Activated T-cell treated with anti-CD3 and anti-CD28 coated beads for 24 hours (primary cell): ENCODE results near the gene TRABD.

Experiments
- DNase-seq: peaks from one replicate; pipeline ENCODE4 v3.0.0-alpha.2; 2020; ENCODE audit warnings: low read depth

Gene TRABD

DNA sequence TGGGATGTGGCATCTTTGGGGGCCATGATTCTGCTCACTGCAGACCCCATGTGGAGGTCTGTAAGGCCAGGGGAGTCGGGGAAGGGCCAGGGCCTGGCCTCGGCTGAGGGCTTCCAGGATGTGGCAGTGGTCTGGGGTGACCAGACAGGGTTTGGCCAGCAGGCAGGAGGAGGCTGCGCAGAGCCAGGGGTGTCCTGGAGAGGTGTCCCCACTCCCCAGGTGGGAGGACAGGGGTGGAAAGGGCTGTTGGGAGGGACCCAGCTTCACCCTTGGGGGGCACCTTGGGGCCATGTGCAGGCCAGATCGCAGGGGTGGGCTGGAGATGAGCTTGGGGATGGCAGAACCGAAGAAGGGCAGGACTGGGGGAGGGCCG, 11.7 kb upstream of the TRABD start:
- DNase-seq: no peak

DNA sequence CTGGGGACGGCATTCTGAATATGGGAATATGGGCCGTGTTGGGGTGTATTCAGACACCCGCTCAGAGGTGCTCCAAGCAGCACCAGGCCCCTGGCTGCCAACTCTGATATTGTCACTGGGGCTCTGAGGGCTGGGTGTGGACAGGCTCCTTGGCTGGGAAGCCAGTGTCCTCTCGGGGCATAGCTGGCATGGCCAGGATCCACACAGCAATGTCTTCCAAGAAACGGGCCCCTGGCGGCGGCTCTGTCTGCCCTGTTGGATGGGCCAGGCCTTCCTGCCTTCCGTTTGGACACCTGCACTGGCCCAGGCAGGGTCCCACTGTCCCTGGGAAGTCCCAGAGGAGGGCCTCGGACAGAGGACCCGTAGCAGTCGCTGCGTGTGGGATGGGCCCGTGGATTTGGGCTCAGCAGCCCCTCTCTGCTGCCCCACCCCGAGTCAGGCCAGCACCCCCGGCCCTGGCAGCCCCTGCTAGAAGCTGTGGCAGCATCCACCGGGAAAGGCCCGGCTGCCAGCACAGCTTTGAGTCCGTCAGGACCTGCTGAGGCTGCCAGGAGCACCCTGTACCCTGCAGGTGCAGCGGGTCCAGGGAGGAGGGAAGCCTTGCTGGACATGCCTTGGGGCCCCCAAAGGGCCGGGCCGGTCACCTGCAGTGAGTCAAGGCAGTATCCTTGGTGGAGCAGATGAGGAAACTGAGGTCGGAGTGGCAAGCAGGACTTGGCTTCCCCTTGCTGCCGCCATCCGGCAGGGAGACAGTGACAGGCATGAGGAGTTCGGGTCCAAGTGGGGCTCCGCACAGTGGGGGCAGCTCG, 11.1 kb upstream of the TRABD start:
- DNase-seq: no peak

DNA sequence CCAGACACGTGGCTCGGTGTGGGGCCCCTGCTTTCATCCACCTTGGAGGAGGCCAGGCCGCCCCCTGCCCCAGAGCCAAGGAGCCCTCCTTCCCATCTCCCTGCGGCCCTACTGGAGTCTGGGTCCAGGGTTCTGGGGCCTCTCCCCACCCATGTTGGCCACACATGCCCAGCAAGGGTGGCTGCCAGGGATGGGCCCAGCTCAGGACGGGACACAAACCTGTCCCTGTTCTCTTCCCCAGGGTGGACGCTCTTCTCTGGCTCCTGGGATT, 10.6 kb upstream of the TRABD start:
- DNase-seq: no peak

DNA sequence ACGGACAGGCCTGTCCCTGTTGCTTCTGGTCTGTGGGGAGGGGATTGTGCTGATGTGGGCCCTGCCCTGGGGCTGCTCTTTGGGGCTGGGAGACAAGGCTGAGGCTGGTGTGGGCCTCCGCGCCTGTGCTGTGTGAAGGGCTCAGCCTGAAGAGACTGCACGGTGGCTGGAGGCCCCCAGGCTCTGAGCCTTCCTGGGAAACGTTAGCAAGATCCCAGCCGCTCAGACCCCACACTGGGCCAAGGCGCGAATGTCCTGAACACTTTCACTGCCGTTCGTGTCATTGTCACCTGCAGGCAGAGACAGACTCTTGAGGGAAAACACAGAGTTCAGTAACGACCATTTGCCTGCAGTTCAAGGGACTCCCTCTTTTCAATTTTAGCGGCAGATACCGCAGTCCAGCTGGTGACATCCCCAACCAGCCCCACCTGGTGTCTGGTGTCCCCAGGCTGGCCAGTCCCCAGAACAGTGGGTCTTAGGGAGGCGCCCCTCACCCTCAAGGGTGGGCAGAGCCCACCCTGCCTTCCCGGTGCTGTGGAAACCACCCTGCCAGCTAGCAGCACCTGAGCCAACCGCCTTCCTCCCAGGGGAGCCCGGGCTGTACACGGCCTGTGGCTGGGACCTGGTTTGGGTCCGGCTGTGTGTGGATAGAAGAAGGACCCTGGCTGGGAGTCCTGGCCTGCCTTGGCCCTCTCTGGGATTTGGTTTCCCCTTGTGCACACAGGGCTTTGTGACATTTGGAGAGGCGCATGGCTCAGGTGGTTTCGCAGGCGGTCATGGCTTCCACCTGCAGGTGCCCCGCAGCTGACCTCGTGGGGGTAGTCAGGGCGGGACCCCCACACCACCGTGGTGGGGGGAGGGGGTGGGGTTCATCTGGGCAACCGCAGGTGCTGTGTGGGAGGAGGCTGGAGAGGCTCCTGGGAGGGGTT, 9.5 kb upstream of the TRABD start:
- no peak for DNase-seq

DNA sequence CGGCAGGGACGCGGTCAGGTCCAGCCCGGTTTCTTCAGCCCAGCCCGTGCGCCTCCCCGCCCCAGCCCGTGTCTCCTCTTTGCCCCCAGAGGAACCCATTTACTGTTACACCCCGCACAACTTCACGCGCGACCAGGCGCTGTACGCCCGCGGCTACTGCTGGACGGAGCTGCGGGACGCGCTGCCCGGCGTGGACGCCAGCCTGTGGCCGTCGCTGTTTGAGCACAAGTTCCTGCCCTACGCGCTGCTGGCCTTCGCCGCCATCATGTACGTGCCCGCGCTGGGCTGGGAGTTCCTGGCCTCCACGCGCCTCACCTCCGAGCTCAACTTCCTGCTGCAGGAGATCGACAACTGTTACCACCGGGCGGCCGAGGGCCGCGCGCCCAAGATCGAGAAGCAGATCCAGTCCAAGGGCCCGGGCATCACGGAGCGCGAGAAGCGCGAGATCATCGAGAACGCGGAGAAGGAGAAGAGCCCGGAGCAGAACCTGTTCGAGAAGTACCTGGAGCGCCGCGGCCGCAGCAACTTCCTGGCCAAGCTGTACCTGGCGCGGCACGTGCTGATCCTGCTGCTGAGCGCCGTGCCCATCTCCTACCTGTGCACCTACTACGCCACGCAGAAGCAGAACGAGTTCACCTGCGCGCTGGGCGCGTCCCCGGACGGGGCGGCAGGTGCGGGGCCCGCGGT, 8.7 kb upstream of the TRABD start:
- no peak for DNase-seq

DNA sequence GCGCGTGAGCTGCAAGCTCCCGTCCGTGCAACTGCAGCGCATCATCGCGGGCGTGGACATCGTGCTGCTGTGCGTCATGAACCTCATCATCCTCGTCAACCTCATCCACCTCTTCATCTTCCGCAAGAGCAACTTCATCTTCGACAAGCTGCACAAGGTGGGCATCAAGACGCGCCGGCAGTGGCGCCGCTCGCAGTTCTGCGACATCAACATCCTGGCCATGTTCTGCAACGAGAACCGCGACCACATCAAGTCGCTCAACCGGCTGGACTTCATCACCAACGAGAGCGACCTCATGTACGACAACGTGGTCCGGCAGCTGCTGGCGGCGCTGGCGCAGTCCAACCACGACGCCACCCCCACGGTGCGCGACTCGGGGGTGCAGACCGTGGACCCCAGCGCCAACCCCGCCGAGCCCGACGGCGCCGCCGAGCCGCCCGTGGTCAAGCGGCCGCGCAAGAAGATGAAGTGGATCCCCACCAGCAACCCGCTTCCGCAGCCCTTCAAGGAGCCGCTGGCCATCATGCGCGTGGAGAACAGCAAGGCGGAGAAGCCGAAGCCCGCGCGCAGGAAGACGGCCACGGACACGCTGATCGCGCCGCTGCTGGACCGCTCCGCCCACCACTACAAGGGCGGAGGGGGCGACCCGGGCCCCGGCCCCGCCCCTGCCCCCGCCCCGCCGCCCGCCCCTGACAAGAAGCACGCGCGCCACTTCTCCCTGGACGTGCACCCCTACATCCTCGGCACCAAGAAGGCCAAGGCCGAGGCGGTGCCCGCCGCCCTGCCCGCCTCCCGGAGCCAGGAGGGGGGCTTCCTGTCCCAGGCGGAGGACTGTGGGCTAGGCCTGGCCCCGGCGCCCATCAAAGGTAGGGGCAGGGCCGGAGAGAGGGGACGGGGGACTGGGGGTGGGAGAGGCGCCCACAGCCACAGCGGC, 7.9 kb upstream of the TRABD start:
- DNase-seq: no peak

DNA sequence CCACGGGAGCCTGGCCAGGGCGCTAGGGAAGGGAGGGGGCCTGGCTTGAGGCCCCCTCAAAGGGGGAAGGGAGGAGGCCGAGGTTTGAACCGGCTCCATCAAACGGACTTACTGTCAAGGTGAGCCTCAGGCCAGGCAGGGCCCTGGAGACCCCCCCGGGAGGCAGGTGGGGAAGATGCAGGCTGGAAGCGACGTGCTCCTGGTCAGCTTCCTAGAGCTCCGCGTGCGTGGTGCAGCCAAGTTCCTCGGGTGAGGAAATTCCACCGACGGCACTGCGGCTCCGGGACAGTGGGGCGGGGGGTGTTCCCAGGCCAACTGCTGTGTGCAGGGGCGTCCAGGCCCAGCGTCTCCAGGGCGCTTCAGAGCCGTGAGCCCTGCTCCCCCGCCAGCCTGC, 7.2 kb upstream of the TRABD start:
- DNase-seq: no peak

DNA sequence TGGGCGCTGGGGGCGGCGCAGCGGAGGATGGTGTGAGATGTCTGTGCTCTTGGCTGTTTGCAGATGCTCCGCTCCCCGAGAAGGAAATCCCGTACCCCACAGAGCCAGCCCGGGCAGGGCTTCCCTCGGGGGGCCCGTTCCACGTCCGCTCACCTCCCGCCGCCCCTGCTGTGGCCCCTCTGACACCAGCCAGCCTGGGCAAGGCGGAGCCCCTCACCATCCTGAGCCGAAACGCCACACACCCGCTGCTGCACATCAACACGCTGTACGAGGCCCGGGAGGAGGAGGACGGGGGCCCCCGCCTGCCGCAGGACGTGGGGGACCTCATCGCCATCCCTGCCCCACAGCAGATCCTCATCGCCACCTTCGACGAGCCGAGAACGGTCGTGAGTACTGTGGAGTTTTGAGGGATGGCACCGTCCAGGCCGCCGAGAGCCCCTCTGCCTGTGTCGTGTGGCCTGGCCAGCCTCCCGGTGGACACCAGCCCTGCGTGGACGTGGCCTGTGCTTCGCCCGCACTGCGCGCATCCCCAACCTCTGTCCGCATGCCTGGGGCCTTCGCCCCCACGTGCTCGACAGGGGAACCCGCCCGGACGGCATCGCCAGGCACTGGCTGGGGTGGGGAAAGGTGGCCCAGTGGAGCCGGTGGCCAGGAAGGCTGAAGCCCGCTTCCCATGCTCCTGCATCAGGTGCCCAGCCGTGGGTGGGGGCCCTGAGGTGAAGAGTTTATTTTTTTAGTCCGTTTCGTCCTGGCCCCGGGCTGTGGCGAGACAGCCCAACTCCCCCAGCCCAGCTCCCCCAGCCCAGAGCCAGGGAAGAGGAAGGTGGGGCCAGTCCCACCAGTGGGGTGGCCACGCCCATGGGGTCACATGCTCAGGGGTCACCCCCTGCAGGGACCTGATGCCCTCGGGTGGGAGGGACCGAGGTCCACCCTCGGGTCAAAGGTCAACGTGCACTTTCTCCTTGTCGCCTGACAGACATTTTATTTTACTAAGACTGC, 6.5 kb upstream of the TRABD start:
- no peak for DNase-seq

DNA sequence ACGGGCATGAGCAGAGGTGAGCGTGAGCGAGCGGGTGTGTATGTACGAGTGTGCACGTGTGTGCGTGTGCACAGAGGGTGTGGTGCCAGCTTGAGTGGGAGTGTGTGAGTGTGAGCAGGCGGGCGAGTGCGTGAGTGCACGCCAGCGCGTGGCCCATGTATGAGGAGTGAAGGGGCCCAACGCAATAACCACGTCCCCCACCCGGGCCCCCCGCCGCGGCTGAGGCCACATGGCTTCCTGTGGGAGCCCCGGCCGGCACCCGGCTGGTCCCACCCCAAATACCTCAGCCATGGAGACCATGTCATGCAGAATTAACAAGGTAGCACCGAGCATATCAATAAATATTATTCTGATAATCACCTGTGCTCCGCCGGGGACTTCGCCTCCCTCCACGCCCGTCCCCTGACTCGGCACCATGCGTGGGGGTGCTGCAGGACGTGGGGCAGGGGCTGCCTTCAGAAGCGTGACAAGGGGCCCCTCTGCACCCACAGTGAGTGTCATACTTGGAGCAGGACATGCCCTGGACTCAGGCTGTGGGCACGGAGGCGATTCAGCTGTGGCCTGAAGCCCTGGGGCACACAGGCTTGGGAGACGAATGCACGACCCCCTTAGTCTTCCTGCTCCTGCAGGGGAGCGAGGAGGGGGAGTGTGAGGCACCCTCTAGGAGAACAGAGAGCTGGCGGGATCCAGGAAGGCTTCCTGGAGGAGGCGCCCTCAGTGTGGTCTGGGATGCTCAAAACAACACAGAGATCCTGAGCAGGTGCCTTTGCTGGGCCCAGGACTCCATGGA, 5.6 kb upstream of the TRABD start:
- no peak for DNase-seq

DNA sequence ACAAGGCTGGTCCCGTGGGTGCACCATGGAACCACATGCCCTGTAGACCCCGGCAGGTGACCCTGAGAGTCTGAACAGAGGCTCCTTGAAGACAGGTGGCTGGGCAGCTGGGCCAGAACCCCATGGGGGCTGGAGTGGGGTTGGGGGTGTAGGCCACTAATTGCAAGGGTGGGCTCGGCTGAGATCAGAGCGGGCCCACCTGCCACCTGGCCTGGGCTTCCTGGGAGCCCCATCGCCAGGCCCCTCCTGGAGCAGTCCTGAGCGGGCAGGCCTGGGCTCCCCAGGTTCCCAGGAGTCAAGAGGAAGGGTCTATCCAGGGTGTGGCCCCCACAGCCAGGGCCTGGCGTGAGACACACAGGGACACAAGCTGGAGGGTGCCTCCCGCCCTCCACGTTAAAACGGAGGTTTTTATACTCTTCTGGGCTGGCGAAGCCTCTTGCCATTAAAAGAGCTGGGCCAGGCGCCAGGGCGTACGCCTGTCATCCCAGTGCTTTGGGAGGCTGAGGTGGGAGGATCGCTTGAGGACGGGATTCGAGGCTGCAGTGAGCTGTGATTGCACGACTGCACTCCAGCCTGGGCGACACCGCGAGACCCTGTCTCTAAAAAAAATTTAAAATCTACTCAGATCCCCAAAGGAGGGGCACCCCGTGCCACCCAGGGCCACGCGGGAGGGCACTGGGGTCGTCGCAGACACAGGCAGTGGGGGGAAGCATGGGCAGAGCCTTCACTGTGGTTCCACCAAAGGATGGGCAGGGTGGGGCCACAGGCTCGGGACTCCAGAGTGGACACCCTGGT, 4.8 kb upstream of the TRABD start:
- no peak for DNase-seq

DNA sequence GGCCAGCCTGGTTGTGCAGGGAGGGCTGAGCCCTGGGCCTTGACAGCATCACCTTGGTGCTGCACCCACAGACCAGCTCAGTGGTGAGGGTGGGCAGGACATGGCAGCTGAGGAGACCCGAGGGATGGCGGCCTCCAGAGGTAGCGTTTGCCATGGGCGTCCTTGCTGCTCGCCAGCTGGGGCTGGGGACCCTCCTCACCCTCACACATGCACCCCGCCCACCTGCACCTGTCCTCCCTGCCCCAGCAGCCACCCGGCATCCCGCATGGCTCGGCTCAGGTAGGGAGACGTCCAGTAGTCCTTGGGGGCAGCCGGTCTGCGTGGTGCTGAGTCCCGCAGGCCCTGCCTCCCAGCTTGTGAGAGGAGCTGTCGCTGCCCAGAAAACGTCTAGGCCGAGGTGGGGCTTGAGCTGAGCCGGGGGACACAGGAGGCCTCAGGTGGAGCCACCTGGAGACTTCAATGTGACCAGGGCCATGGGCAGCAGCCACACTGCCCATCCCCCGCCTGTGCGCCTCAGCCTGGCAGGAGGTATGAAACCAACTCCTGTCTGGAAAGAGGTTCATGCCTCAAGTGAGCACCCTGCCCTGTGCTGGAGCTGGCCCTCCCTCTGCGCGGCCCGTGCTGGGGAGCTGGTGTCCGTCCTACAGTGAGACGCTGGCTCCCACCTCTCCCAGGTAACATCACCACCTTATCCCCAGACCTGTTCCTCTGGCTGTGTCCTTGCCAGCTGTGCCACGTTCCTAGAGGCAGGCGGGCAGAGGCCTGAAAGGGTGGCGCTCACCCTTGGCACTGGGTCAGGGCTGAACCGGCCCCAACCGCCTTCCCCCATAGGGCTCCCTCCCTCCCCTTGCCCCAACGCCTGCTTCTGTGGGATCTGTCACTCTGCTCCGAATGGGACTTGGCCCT, 3.3 kb upstream of the TRABD start:
- DNase-seq: no peak

DNA sequence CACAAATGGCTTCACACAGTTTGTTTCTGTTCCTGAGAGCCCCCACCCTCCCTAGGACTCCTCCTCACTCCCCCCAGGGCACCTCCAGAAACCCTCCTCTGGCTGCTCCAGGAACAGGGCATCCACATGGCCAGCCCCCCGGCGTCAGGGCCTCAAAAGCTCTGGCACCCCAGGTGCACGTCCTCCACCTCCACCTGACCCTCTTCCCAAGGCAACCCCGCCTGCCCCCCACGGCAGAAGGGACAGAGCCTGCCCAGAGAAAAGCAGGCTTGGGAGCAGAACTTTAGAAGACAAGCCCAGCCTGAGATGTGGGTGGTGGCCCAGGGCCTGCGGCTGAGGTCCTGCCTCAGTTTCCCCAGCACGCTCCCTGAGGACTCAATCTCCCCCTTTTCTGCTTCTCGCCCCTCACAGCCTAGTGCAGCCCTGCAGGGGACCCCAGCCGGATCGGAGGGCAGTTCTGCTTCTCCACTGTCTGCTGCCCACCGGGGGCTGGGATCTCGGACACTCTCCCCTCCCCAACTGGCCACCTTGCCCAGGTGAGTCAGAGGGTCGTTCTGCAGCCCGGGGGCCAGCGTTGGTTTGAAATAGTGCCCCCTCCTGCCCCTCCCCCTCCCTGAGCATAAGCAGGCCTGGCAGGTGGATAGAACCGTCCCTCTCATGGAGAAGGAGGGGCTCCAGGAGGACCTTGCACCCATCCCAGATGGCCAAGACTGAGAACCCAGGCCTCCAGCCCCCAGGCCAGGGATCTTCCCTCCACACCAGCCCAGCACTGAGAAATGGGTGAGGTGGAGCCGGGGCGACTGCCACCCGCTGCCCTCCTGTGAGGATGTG, 2.4 kb upstream of the TRABD start:
- DNase-seq: no peak

DNA sequence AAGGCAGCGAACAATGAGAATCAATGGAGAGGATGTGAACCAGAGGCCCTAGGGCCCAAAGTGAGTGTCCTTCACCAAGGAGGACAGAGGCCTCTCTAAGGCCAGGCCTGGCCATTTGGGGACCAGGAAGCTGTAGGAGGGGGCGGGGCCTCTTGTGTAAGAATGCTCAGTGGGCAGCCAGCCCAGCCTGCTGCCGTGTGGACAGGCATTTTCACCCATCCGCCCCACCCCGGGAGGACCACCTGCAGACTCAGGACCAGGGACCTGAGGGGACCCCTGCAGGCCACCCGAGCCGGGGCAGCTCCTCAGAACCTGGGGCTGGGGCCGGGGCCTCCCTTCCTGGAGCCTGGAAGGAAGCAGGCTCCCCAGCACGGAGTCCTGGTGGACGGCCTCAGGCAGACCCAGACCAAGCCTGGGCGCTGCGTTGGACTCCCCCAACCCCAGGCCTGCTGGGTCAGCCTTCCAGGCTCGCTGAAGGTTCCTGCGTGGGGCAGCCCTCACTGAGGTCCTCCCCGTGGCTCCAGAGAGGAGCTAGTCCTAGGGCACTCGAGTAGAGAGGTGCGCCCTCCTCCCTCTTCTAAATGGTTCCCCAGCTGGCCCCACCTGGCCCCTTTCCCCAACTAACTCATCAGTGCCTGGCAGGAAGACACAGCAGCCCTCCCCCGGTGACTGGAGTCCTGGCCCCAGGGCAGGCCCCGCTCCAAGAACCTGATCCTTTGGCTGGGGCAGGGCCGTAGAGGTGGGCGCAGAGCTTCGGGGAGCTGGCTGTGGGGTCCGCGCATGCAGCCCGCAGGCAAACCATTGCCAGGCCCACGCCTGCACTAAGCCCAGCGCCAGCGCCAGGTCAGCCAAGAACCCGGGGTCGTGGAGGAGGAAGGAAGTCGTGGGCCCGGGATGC, 1.5 kb upstream of the TRABD start:
- no peak for DNase-seq

DNA sequence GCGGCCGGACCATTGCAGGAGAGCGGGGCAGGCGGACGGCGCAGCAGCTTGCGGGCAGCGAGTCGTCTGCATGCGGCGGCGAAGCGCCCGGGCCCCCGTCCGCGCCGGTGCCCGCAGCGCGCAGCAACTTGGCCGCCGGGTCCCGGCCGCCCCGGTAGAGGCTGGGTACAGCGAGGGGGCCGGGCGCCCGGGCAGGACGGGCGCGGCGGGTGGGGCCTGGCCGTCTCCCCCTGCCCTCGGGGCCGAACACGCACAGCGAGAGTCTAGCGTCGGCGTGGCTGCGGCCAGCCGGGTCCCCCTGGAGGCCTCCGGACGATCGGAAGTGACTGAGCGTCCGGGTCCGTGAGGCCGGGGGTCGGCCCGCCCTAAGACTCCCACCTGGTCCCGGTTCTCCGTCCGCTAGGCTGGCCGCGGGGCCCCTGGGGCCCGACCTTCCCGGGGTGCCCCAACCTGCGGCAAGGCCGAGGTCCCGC, 775 bp upstream of the TRABD start:
- no peak for DNase-seq

DNA sequence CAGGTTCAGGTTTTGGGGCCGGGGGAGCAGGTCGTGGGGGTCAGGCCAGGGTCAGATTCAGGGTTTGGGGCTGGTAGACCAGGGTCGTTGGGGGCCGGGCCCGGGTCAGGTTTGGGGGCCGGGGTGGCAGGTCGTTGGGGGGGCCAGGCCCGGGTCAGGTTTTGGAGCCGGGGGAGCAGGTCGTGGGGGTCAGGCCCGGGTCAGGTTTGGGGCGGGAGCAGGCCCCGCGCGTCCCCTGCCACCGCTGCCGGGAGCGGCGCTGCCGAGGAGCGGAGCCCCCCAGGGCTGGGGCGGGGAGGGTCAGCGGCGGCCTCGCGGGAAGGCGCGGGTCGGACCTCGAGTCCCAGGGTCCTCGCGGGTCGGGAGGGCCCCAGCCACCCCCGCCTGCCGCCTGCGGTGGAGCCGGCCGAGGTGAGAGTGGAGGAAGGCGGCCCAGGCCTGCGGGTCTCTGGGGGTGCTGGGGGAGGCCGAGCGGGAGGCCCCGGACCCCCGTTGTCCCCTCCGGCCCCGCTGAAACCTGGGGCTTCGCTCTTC, 535 bp downstream of the TRABD start:
- DNase-seq: no peak
